Cerebellar nuclear complex (tissue), 1 donor: ENCODE measurements around the gene BAIAP2.
A peak's percentile ranks its signal among the peaks of the same experiment; 100 is the strongest.

Experiments used
- DNase-seq, 2 experiments: peaks; one replicate each; lab custom pipeline; 2025; lab: John Stamatoyannopoulos, UW

BAIAP2 gene

DNA sequence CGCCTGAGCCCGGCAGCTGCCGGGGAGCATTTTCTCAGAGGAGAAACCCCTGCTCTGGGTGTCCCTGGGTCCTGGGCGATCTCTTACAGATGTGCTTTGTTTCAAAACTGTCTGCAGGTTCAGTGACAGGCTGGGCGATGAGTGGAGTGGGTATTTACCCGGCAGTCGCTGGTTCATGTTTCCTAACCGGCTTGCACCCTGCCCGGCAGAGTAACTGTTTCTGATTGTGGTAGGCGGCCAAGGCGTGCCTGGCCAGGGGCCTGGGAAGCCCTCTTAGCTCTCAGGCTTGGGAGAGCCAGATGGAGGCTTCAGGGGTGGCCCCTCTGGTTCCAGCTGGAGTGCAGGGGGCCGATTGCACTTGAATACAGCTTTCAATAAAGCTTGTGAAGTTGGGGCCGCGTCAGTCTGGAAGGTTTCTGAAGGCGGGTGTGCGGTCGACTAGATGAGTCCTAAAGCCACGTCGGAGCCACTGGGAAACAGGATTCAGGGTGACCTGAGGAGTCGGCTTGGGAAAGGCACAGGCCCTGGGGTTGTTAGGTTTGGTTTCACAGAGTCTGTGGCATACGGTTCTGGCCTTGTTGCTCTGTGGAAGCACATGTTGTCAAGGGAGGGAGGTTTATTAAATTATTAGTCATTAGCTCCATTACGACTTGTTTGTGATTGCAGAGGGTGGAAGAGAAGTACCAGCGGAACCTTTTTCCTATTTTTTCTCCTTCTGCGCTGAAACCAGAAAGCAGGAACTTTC is 1.4 kb downstream of the BAIAP2 start:
- peak in 1 of 2 experiments; percentile 48 for DNase-seq

DNA sequence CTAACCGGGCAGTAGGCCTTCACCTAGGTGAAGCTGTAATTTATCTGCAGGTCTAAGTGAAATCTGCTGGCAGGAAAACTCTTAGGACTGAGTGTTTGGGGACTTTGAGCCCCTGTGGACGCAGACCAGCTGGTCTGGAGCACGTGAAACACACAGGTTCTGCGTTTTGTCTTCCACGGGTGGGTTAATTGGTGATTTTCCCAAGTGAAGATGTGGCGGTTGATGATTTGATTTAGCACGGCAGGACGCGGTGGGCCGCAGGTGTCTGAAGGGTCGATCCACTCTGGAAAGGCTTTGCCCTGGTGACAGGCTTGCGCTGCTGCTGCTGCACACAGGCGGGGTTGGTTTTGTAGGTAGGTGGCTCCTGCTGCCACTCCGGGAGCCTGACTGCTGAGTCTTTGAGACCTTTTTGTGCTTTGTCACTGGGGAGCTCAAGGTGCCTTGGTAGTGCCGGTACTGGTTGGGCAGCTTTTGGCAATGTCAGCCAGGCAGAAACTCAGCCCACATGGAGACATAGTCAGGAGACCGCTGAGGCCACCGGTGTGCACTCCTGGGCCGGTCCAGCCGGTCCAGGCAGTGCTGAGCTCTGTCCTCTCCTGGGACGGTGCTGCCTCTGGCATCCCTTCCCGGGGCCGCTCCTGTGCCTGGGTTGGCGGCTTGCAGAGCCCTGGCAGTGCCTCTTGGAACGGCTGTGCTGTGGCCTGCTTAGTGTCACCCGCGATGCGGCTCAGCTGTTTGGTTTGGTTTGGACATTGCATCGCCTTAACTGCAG is 2.3 kb downstream of the BAIAP2 start:
- DNase-seq: no peak

DNA sequence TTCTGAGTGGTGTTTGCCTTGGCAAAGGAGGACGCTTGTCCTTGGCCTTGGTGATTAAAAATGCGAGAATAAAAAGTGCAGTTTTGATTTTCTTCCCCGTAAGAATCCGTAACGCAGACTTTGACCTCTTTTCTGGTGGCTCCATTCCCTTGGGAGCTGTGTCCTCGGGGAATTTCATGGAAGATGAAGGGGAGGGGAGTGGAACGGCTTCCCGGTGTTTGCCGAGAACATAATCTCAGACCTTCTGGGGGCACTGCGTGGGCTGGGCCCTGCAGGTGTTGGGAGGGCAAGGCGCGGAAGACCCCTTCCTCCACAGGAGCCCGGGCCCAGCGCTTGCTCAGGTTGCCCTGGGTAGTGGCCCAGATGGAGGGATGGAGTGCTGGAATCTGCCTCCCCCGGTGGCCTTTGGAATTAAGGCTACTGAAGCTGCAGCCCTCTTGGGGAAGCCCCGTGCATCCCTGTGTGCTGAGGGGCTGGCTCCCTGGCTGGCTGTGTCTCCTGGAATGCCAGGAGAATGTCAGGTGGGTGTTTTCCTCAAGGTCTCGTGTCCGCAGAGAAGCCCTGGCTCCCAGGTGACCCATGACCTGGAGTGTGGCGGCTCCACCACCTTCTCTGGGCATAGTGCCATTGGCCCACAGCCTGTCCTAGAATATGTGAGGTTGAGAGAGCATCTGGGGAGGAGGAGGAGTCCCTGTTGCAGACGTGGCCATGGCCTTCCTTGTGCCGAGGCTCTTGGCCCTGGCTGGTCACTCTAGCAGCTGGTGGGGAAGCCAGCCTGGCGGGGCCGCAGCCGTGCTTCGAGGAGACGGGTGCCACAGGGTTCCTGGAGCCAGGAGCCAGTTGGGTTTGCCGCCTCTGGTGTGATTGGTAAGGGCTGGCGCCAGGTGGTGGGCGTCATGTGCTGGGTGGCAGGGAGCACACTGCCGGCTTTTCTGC is 3.1 kb downstream of the BAIAP2 start:
- DNase-seq: no peak

DNA sequence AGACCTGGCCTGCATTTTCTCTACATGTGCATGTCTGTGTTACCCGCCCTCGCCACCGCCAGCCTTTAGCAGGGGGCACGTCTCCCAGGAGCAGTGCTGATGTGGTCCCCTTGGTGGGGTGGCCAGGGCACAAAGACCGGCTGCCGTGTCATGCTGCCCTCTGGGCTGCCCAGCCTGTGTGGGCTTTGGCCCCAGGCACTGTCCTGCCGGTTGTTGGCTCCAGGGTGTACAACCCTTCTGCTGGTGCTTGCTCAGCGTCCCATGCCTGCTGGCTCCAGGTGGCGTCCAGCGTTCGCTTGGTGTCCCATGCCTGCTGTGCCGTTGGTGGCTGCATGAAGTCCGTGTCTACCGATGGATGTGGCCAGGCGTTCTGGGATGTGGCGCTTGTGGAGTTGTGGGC is 4.1 kb downstream of the BAIAP2 start:
- DNase-seq: no peak

DNA sequence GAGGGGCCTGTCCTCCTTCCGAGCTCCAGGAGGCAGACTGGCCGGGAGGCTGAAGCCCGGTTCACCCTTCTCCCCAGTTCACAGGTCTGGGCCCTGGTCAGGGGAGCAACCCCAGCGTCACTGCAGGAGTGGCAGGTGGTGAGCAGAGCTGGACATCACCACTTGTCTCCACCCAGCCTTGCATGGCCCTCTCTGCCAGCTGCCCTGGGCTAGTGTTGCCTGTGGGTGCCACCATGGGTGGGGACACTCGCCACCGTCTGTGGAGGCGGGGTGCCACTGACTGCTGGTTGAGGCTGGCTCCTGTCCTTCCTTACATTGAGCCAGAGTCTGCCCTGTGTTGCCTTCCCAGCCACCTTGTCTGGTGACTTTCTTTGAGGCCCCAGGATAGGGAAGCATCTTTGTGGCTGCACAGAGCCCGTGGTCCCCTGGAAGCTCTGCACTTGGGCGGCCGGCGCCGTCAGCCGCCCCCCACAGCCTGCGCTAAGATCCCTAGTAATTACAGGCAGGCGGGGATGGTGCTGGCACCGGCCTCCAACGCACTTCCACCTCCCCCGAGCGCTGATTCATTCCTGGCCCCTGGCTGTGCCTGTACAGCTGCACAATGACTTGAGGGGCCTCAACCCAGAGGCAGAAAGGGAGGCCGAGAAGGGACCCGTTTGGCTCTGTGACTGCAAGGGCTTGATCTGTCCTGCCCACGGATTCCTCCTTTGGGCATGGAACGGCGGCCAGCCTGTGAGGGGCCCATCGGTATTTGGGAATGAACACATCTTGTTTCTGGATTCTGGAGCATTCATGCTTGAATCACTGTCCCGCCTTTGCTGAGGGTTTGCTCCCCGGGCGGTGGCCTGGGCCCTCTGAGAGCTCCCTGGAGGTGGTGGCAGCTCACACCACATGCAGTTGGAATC is 5.2 kb downstream of the BAIAP2 start:
- DNase-seq: no peak

DNA sequence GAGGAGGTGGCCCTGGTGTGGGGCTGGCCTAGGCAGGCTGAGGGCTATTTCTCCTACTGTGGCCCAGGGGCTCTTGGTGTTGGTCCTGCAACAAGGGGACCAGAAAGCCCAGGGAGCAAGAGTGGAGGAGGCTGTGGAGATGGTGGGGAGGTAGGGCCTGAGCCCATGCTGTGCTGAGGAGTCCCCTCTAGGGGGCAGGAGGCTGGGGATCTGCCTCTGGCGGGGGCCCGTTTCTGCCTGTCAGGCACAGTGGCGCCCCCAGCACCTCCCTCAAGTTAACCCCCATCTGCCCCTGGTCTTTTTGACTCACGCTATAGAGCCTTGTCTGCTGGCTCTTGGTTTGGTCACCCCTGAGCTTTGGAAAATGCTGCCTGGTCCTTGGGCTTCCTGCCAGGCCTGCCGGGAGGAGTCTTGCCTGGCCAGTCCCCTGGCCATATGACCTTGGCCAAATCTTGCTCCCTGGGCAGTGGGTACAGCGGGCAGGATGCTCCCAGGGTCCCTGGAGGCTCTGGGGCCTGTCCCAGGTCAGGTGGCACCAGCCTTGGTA is 5.9 kb downstream of the BAIAP2 start:
- no peak for DNase-seq

DNA sequence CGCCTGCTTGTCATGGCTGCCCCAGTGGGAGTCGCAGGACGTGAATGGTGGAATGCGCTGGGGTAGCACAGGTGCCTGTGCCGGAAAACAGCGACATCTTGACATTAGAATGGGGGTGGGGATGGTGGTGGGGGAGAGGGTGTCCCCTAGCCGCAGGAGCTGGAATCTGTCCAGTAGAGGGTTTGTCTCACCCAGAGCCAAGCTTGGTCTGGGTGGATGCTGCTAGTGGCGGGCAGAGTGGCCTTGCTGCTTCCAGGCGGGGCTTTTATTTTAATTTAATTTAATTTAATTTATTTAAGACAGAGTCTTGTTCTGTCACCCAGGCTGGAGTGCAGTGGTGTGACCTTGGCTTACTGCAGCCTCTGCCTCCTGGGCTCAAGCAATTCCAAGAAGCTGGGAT is 7.7 kb downstream of the BAIAP2 start:
- no peak for DNase-seq

DNA sequence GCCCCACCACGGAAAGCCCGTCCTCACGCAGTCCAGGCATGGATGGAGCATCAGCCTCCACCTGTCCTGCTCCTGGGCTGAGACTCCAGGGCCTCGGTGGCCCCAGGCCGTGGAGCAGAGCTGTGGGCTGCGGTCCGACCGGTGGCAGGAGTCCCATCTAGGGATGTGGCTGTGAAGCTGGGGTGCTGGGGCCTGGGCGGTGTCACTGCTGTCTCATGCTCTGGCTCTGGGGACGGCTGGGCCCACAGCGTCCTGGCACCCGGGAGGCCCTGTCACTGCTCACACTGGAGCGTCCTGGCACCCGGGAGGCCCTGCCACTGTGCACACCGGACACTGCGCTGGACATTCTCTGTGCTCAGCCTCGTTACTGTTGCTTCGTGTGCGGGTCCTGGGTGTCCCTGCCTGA is 8.4 kb downstream of the BAIAP2 start:
- no peak for DNase-seq

DNA sequence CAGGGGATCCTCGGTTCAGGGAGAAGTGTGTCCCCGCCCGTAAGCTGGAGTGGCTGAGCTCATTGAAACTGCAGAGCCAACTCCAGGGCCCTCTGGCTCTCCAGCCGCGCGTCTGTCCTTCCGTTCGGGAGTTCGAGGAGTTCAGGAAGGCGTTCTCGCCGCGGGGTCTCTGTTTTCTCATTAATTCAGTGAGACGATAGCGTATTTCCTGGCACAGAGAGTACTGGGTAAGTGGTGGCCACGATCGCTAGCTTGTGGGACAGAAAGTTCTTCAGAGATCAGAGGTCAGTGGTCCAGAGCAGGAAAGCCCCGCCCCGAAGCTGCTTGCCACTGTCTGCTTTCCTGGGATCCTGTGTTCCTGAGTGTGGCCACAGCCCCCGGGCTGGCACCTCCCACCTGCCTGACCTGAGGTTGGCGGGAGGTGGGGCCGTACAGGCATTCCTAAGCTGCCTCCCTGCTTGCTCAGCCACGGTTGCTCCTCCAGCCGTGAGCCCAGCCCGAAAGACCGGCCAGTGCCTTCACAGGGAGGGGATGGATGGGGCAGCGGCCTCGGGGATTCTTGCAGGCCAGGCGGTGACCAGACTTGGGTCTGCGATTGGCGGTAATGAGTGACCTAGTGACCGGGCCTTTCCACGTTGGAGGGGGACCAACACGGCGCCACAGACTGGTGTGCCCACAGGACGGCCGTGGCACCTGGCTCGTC is 8.9 kb downstream of the BAIAP2 start:
- DNase-seq: no peak

DNA sequence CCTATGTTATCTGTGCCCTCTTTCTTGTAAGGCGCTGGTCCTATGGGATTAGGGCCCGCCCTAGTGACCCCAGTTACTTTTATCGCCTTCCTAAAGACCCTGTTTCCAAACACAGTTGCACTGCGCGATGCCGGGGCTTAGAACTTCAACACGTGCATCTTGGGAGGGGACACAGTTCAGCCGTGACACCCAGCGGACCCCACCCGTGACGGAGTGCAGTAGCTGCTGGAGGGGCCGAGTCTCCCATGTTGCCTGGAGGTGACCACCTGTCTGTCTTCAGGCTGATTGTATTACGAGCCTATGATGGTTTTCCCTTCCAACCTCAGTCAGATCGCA is 9.4 kb downstream of the BAIAP2 start:
- DNase-seq: no peak

DNA sequence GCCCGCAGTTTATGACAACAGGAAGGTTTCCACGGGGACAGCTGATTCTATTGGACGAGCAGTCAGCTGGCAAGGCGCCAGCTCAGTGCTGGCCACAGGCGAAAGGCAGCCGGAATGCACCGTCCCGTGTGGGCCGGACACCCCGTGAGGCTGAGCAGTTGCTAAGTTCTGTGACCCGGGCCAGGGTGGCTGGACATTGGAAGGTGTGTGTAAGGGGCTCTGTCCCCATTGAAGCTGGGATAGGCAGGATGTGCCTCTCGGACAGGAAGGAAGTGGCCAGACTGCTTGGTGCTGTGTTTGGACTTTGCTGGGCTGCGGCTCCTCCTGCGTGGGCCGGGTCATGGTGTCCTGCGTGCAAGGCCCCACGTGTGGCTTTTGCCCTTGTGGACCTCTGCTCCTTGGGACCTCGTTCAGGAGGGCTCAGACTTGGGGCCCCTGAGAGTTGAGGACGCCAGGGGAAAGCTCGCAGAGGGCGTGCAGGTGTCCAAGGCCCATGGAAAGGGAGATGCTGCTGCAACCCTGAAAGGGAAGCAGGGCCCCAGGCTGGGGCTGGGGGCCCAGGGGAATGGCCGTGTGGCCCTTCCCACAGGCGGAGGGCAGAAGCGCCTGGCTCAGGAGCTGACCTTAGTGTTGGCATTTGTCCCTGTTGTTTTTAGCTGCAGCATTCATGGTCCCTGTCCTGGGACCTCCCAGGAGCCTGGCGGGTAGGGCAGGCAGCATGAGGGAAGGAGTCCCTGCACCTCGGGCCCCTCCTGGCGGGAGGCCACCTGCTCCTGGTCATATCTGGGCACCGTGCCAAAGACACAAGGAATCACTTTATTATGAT is 10.0 kb downstream of the BAIAP2 start:
- DNase-seq: peak in 1 of 2 experiments; percentile 53

DNA sequence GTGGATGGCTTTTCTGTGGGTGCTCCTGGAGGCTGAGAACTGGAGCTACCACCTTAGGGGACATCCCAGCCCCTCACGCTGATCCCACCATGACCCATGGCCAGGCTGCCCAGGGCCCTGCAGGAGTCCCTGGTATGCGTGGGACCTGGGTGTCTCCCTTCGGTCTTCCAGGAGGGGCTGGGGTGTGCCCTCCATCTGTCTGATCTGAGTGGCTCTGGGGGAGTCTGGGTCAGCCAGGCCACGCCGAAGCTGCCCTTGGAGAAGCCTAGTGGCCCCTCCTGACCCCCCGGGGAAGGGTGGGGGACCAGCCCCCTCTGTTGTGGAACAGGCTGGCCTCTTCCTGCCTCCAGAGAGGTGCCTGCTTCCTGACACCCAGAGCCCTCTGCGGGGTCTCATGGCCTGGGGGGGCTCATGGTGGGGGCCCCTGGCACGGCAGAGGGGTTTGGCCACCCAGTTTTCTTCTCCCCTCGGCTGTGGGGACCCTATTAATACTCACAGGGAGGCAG is 10.7 kb downstream of the BAIAP2 start:
- DNase-seq: no peak

DNA sequence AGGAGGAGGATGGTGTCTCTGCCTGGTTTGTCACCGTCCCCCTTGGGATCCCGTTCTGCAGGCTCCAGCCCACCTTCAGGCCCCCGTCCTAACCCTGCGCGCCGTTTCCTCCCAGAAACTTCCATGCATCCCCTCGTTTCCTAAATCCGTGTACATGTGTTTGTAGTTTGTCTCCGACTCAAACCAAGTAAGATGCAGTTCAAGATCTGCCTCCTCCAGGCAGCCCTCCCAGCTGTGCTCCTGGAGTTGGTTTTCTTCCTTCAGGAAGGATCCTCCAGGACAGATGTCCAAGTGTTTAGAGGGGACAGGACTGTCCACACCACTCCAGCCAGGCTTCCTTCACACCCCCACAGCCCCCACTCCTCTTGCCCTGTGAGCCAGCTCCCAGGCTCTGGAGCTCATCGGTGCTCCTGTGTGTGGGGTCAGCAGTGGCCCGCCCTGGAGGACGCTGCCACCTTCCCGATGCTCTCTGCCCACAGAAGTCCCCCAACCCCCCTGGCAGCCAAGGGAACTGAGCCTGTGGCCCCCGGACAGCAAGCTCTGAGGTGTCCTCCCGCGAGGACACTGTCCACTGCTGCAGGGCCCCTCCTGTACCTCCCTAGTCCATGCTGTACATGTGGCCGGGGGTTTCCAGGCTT is 11.3 kb downstream of the BAIAP2 start:
- no peak for DNase-seq

DNA sequence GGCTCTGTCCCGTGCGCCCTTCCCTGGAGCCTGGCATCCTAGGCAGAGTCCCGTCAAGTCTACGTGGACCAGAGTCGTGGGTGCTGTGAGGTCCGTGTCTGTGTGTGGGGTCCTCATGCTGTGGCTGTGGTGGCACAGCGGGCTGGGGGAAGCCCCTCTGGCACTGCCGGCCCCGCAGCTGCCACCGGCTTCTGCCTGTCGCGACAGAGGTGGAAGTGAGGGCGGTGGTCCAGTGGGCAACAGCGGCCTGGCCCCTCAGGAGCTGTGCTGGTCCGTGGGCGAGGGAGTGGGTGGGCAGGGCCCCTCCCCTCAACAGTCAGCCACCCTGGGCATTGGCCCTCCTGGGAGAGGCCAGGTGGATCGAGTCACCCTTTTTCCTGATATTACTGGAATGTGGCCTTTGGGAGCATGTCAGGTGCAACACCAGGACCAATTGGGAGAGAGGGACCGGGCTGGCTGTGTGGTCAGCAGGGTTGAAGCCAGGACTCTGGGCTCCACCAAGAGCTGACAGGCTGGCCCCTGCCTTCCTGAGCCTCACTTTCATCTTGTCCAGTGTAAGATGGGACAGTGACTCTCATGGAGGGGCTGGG is 11.9 kb downstream of the BAIAP2 start:
- no peak for DNase-seq

DNA sequence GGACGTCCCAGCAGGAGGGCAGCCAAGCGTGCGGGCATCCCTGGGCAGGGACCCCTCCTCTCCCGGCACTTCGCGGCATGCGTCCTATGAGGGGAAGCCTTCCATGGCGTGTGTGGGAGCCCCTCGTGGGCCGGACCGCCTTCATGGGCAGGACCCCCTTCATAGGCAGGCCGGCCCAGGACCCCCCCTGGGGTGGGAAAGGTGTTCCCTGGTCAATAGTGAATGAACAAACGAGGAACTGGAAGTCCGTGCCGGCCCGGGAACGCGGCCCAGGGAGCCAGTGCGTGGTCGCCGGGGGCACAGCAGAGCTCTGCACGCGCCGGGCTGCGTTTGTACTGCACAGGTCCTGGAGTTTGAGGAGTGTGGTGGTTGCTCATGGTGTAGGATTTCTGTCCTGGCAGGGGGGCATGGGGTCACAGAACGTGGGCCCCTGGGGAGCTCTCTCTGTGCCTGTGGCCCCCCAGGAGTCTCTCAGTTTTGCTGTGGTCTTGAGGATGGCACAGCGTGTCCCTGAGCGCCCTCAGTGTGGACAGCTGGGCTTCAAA is 13.9 kb downstream of the BAIAP2 start:
- DNase-seq: no peak

DNA sequence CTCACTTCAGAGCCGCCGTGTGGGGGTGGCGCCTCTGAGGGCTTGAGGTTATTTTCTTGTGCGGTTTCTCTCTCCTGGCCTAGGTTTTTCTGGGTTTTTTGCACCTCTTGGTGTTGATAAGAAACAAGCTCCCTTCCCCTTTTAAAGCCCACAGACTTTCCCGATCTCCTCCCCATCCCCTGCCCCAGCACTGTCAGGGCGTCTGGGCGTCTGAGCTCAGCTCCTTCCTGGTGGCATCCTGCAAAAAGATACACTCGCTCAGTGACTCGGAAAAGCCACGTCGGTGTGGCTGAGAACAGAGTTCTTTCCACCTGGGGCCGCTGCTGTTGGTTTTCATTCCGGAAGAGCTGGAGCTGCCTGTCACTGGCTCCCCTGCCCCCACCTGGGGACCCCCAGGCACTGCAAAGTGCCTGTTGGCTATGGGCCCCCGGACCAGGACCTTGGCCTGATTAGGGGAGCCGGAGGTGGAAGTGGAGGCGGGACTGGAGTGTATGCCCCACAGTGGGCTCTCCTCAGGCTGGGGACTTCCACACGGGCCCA is 14.5 kb downstream of the BAIAP2 start:
- DNase-seq: no peak

DNA sequence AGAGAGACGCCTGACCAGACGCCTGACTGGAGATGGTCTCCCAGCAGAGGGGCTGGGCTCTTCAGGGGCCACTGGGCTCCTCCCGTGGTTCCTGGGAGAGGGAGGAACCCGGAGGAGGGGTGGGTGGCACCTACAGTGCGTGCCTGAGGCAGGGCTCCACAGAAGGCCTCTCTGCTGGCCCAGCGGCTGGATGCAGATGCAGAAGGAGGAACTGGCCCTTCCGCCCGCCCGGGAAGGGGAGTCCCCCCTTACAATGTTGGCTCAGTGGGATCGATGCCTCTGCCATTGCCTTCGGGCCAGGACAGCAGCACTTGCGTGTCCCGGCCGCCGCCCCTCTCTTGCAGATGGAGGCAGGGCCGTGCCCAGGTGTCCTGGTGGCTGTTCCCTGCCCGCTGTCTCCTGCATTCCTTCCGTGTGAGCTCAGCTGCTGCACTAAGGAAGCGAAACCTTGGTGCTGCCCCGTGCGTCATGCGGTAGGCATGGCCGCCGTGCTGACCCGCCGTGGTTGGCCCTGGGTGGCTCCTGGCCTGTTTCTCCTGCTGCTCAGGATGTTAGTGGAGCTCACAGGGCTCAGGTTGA is 15.1 kb downstream of the BAIAP2 start:
- no peak for DNase-seq
